Stimulated activated memory B cell treated with anti-CD40 and anti-IgM and Interleukin-4, amounts not matched to agents 10 μg/mL and 1 μg/mL and 100 μg/mL, for 72 hours (primary cell): ENCODE data around the gene PRKN.

Experiments used
- ATAC-seq: fragments of 150-1000 bp; cut with Tn5 transposase; 2 replicates; pipeline ENCODE4 v1.10.0; 2021
- H3K27ac Mint-ChIP-seq: one replicate; pipeline ENCODE4 v1.8.0; 2022; ENCODE audit warnings: mild to moderate bottlenecking, mixed read lengths
- H3K27me3 Mint-ChIP-seq: one replicate; pipeline ENCODE4 v1.8.0; 2022; ENCODE audit warnings: mixed read lengths
- H3K36me3 Mint-ChIP-seq: one replicate; pipeline ENCODE4 v1.8.0; 2022; ENCODE audit warnings: mixed read lengths
- H3K4me1 Mint-ChIP-seq: one replicate; pipeline ENCODE4 v1.8.0; 2022; ENCODE audit warnings: mixed read lengths
- H3K4me3 Mint-ChIP-seq: one replicate; pipeline ENCODE4 v1.8.0; 2022; ENCODE audit warnings: mild to moderate bottlenecking, moderate library complexity, mixed read lengths
- H3K9me3 Mint-ChIP-seq: one replicate; pipeline ENCODE4 v1.8.0; 2022; ENCODE audit warnings: mixed read lengths

Gene PRKN

DNA sequence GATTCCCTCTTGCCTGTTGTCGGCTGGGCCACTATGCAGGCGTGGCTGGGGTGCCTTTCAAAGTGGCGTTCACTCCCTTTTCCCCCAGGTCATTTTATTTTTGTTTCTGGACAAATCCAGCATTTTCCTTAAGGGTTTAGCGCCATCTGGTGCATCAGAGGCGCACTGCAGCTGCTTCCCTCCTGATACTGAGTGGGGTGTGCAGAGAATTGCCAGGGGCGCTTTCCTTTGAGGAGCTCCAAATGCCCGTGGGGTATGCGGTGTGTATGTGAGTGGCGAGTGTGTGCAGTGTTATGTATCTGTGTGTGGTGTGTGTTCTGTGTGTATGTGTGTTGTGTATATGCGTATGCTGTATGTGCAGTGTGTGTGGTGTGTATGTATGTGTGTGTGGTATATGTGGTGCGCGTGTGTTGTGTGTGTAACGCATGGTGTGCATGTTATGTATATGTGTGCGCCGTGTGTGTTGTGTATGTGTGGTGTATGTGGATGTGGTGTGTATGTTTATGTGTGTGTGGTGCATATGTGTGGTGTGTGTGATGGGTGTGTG, 1353.6 kb downstream of the PRKN start:
- no peak overlapping the region for H3K27ac Mint-ChIP-seq
- no peaks in the 10 kb centered on the region for H3K4me1 Mint-ChIP-seq
- no peak for ATAC-seq
- H3K27me3 Mint-ChIP-seq, result no peaks in the 10 kb centered on the region
- H3K4me3 Mint-ChIP-seq, result no peak overlapping the region
- no peaks in the 10 kb centered on the region for H3K36me3 Mint-ChIP-seq
- H3K9me3 Mint-ChIP-seq, result no peaks in the 10 kb centered on the region

DNA sequence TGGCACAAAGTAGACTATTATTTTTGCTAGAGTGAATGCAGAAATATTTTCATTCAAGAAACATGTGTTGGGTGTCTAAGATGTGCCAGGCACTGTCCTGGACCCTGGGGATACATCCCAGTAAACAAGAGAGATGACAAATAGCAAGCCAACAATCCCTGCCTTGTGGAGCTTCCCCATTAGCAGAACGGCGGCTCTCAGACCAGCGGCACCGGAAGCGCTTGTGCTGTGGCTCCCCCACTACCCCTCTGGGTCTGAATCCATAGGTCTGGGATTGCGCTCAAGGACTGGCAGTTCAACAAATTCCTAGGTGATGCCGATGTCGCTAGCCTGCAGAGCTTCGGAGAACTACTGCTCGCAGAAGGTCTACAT, 1355.2 kb downstream of the PRKN start:
- Mint-ChIP-seq H3K27ac (no peak overlapping the region), H3K9me3 (no peaks in the 10 kb centered on the region), H3K4me1 (no peaks in the 10 kb centered on the region), H3K27me3 (no peaks in the 10 kb centered on the region), H3K4me3 (no peak overlapping the region), H3K36me3 (no peaks in the 10 kb centered on the region)
- no peak for ATAC-seq

DNA sequence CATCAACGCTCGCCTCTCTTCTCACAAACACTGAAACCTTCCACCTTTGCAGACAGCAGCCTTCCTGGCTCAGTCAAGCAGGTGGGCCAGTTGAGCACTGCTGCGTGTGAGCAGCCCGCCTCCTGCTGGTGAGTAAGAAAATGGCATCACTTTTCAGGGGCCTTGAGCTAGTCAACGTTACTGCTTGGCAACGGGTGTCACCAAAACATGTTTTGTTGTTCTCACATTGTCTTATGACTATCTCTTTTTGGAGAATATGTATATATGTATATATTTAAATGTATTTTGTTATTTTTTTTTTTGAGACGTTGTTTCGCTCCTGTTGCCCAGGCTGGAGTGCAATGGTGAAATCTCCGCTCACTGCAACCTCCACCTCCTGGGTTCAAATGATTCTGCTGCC, 1356.7 kb downstream of the PRKN start:
- no peaks in the 10 kb centered on the region for H3K27me3 Mint-ChIP-seq
- no peak overlapping the region for H3K27ac Mint-ChIP-seq
- ATAC-seq, result peak; percentile 75
- no peaks in the 10 kb centered on the region for H3K9me3 Mint-ChIP-seq
- no peaks in the 10 kb centered on the region for H3K36me3 Mint-ChIP-seq
- H3K4me3 Mint-ChIP-seq, result no peak overlapping the region
- H3K4me1 Mint-ChIP-seq, result no peaks in the 10 kb centered on the region

DNA sequence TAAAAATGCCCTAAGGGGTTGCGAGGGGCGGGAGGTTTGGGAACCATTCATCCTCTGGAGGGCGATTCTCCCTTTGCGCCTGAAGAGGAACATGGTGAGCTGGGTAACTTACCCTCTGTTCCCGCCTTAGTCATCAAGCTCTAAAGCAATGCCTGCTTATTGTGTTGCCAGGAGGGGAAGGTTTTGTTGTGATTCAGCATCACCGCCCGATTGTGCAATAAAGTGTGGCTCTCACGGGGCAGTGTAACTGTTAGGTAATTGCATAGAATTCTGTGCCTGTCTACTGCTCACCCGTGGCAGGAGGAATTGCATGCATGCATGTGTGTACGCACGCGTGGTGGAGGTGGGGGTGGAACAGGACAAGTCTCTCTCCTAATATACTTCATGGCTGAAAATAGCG, 1358.2 kb downstream of the PRKN start:
- no peaks in the 10 kb centered on the region for H3K4me1 Mint-ChIP-seq
- no peaks in the 10 kb centered on the region for H3K9me3 Mint-ChIP-seq
- no peak for ATAC-seq
- no peaks in the 10 kb centered on the region for H3K27me3 Mint-ChIP-seq
- H3K27ac Mint-ChIP-seq, result no peak overlapping the region
- no peak overlapping the region for H3K4me3 Mint-ChIP-seq
- H3K36me3 Mint-ChIP-seq, result no peaks in the 10 kb centered on the region

DNA sequence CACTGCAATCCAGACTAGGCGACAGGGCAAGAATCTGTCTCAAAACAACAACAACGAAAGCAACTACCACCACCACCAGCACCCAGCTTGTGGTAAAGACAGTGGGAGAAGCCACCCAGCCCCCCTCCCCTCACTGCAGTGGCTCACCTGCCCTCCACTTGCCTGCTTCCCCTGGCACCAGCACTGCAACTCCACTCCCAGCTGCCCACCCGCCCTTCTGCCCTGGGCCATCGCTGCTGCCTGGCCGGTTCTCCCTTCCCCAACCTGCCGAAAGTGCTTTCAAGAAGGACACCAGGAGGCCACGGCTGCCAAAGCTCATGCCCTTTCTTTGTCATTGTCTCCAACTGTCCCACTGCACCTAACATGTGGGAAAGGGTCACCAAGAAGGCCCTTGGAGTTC, 1359.1 kb downstream of the PRKN start:
- Mint-ChIP-seq H3K27me3 (no peaks in the 10 kb centered on the region), H3K4me1 (no peaks in the 10 kb centered on the region), H3K36me3 (peaks cover 2% of the 10 kb centered on the region), H3K27ac (no peak overlapping the region), H3K9me3 (peaks cover under 1% of the 10 kb centered on the region), H3K4me3 (no peak overlapping the region)
- no peak for ATAC-seq

DNA sequence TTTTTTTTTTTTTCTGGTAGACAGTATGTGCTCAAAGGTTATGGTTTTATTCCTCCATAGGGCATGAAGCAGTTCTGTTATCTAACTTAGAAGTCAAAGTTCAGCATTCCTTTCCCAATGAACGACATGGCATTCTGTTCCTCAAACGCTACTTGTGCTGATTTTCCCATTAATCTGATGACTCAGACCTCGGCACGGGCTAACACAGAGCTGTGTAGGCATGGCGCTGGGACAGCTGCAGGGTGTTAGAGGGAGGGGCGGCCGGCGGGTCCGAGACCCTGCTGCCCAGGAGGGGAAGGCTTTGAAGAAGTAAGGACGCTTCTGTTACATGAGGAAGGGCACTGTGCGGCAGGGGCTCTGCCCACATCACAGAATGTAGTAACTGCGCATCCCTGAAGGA, 1360.1 kb downstream of the PRKN start:
- H3K9me3 Mint-ChIP-seq, result peaks cover 4% of the 10 kb centered on the region
- H3K36me3 Mint-ChIP-seq, result peaks cover 7% of the 10 kb centered on the region
- ATAC-seq, result no peak
- H3K27me3 Mint-ChIP-seq, result no peaks in the 10 kb centered on the region
- no peak overlapping the region for H3K27ac Mint-ChIP-seq
- H3K4me3 Mint-ChIP-seq, result no peak overlapping the region
- H3K4me1 Mint-ChIP-seq, result no peaks in the 10 kb centered on the region

DNA sequence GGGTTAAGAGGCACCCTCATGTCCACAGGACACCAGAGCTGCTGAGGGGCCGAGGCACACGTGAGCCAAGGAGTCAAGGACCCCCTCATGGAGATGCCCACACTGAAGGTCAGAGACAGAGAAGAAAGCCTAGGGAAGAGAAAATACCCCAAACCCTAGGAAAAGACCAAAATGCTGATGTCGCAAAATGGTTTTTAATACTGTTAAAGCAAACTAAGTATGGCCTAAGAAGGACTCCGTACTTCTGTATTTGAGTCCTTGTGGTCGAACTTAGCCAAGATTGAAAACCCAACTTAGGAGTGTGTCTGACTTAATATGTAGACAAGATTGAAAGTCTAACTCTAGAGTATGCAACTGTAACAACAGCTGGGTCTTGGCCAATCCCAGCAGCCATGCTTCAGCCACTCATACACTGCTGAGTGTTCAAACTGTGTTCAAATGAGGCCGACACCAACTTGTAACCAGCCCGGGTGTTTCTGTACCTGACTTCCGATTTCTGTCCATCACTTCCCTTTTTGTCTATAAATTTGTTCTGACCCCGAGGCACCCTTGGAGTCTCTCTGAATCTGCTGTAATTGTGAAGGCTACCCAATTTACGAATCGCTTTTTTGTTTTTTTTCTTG, 1361.2 kb downstream of the PRKN start:
- Mint-ChIP-seq H3K4me3 (no peak overlapping the region), H3K4me1 (no peaks in the 10 kb centered on the region), H3K27ac (no peak overlapping the region), H3K36me3 (peaks cover 7% of the 10 kb centered on the region), H3K9me3 (peaks cover 4% of the 10 kb centered on the region), H3K27me3 (no peaks in the 10 kb centered on the region)
- ATAC-seq, result peak; percentile 24

DNA sequence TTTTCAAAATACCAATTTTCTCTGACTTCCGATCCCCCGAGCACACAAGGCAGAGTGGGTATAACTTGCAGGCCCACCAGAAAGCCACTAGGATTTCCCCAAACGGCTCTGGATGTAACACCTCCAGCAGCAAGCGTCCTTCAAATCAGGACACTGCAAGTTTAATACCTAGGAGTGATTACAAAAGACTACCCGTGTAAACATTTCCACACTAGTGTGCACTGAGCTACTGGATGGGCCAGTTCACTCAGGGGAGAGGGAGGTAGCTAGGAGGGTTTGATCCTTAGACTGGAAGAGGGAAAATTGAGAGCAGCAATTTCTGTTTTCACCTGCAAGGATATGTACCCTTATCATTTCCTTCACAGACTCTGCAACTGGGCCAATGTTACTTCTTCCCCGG, 1361.9 kb downstream of the PRKN start:
- Mint-ChIP-seq H3K27ac (no peak overlapping the region), H3K9me3 (peaks cover 4% of the 10 kb centered on the region), H3K4me3 (no peak overlapping the region), H3K27me3 (no peaks in the 10 kb centered on the region), H3K36me3 (peaks cover 7% of the 10 kb centered on the region), H3K4me1 (no peaks in the 10 kb centered on the region)
- no peak for ATAC-seq

DNA sequence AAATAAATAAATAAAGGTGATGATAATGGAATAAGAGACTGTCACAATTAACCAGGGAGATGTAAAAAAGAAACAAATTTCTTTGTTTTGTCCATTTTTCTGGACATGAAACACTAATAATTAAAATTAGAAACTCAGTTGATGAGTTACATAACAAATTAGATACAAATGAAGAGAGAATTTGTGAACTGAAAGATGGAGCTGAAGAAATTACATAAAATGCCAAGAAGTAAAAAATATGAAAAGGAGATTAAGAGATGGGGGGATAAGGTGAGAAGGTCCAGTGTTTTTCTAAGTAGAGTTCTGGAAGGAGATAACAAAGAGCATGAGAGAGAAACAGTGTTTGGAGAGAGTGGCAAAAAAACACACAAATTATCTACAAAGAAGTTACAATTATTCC, 1364.3 kb downstream of the PRKN start:
- no peaks in the 10 kb centered on the region for H3K4me1 Mint-ChIP-seq
- no peaks in the 10 kb centered on the region for H3K27me3 Mint-ChIP-seq
- no peak overlapping the region for H3K4me3 Mint-ChIP-seq
- no peak overlapping the region for H3K27ac Mint-ChIP-seq
- peaks cover 13% of the 10 kb centered on the region for H3K36me3 Mint-ChIP-seq
- ATAC-seq, result no peak
- peaks cover 4% of the 10 kb centered on the region for H3K9me3 Mint-ChIP-seq

DNA sequence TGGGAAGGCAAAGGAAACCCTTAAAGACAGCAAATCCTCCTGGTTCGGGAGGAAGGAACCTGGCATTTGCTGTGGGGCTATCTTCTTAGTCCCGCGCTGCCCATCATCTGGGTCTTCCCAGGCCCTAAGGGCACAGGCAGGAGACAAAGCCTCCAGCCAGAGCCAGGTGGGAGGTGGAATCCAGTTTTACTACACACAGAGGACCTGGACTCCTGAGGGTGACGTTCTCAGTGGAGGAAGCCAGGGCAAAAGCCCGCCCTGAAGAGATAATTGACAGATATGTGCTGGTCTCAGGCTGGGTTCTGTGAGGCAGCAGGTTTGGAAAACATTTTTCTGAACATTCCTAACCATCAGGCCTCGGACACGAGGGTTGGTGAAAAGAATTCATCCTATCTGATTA, 1365.3 kb downstream of the PRKN start:
- H3K27ac Mint-ChIP-seq, result no peak overlapping the region
- no peak for ATAC-seq
- H3K36me3 Mint-ChIP-seq, result peaks cover 13% of the 10 kb centered on the region
- no peak overlapping the region for H3K4me3 Mint-ChIP-seq
- peaks cover 4% of the 10 kb centered on the region for H3K9me3 Mint-ChIP-seq
- H3K27me3 Mint-ChIP-seq, result no peaks in the 10 kb centered on the region
- H3K4me1 Mint-ChIP-seq, result peaks cover 2% of the 10 kb centered on the region

DNA sequence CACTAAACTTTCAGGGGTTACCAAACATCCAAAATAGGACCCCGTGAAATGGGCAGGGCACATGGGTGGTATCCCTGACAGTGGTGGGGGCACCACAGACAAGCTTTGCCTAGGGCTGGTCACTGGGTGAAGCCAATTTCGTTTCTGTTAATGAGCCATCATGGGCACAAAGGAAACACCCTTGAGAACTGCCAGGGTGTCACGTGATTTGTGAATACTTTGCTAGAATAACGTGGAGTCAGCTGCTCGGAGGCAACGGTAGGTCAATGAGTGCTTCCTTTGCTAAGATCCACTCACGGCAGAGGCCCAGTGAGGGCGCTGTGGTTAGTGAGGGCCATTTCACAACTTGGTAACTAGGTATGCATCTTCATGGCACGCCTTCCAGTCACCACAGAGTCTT, 1366.0 kb downstream of the PRKN start:
- H3K4me1 Mint-ChIP-seq, result peaks cover 9% of the 10 kb centered on the region
- H3K36me3 Mint-ChIP-seq, result peaks cover 13% of the 10 kb centered on the region
- no peak overlapping the region for H3K27ac Mint-ChIP-seq
- H3K4me3 Mint-ChIP-seq, result no peak overlapping the region
- no peak for ATAC-seq
- no peaks in the 10 kb centered on the region for H3K27me3 Mint-ChIP-seq
- peaks cover 7% of the 10 kb centered on the region for H3K9me3 Mint-ChIP-seq

DNA sequence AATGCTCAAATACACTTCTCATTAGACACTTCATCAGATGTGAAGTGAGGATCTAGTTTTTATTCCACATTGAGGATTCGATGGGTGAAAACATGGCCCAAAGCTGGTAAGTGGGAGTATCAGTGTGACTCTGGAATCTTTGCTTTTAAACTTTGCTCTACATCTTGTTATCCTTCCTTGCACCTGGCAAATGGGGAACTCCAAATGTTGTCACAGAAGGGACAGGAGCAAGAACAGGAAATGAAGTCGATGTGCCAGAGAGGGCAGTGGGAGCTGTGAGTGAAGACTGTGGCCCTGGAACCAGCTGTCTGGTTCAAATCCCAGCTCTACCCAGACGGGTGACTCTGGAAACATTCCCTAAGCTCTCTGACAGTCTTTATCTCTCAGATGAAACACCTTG, 1367.0 kb downstream of the PRKN start:
- Mint-ChIP-seq H3K4me1 (peaks cover 16% of the 10 kb centered on the region), H3K9me3 (peaks cover 10% of the 10 kb centered on the region), H3K4me3 (no peak overlapping the region), H3K27ac (no peak overlapping the region), H3K36me3 (peaks cover 21% of the 10 kb centered on the region), H3K27me3 (no peaks in the 10 kb centered on the region)
- ATAC-seq, result no peak

DNA sequence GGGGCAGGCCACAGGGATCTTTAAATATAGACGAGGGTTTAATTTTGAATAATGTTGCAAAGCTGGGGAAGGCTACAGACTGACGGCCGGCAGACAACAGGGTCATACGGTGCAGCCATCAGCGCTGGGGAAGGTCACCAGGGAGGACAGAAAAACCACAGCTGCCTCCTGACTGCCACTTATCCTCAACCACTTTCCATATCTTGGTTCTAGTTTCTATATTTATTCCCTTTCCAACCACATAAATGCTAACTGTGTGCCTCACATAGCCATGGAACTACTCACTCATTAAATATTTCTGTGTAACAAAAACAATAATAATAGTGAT, 1368.0 kb downstream of the PRKN start:
- Mint-ChIP-seq H3K27ac (no peak overlapping the region), H3K36me3 (peaks cover 22% of the 10 kb centered on the region), H3K27me3 (no peaks in the 10 kb centered on the region)

DNA sequence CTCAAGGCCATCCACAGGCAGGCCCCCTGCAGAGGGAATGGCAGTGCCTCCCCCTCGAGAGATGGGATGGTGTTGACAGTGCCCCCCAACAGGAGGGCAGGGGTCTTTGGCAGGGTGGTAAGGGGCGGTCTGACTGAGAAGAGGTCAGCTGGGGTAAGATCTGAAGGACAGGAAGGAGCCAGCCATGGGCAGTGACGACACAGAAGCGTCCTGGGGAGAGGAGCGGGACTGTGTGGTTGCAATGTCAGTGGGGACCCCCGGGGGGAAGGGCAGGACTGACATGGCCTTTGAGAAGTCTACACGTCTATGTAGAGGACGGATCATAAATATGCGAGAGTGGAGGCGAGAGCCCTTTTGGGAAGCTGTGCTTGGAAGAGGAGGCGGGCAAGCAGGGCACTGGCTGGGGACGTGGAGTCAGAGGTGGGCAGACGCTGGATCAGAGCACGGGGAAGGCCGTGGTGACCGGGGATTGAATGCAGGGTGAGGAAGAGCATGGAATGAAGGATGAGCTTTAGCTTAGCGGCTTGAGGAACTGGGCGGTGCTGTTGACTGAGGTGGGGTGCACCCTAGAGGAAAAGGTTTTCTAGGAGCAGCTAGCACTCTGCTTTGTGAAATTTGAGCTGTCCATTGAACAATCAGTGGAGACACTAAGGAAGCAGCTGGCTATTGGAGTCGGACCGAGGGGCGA, 1371.3 kb downstream of the PRKN start:
- peaks cover 16% of the 10 kb centered on the region for H3K4me1 Mint-ChIP-seq
- peak; percentile 9 for ATAC-seq
- no peaks in the 10 kb centered on the region for H3K27me3 Mint-ChIP-seq
- no peak overlapping the region for H3K4me3 Mint-ChIP-seq
- H3K36me3 Mint-ChIP-seq, result peaks cover 15% of the 10 kb centered on the region
- no peak overlapping the region for H3K27ac Mint-ChIP-seq
- peaks cover 6% of the 10 kb centered on the region for H3K9me3 Mint-ChIP-seq

More for the DNA sequence above, 1368.0 kb downstream of the PRKN start:
- Mint-ChIP-seq H3K4me3 (no peak overlapping the region), H3K4me1 (peaks cover 16% of the 10 kb centered on the region), H3K9me3 (peaks cover 10% of the 10 kb centered on the region)
- no peak for ATAC-seq

DNA sequence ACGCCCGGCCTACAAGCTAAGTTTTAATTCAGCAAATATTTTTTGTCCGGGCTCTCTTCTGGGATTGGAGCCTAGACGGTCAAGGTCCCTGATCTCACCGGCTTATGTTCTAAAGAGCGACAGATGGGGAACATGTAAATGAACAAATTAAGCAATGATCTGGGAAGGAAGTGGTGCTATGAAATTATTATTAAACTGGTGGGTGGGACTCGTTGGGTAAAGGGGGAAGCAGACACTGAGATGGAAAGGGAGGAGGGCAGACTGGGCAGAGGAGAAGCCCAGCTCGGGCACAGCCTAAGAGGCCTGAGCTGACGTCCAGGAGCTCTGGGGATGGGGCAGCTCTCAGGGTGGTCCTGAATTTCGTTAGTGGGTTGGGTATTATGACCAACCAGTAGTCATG, 1371.9 kb downstream of the PRKN start:
- H3K27ac Mint-ChIP-seq, result no peak overlapping the region
- H3K36me3 Mint-ChIP-seq, result peaks cover 15% of the 10 kb centered on the region
- H3K4me3 Mint-ChIP-seq, result no peak overlapping the region
- no peaks in the 10 kb centered on the region for H3K27me3 Mint-ChIP-seq
- ATAC-seq, result no peak
- H3K4me1 Mint-ChIP-seq, result peaks cover 16% of the 10 kb centered on the region
- peaks cover 6% of the 10 kb centered on the region for H3K9me3 Mint-ChIP-seq

DNA sequence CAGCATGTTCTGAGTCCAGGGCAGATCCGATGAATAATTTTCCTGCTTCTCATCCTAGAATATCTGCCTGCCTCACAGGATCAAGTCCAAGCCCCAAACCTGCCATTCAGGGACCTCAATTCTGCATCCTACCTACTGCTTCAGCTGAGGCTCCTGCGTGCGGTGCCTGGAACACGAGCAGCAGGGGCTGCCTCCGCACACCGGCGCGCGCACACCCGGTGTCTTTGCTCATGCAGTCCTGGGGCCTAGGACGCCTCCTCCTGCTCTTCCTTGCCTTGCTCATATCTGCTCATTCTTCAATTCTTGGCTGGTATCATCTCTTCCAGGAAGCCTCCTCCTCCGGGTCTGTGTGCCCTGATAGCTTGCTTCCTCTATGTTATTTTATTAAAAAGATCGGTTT, 1372.6 kb downstream of the PRKN start:
- ATAC-seq, result no peak
- H3K27ac Mint-ChIP-seq, result no peak overlapping the region
- peaks cover 16% of the 10 kb centered on the region for H3K4me1 Mint-ChIP-seq
- H3K9me3 Mint-ChIP-seq, result peaks cover 6% of the 10 kb centered on the region
- H3K36me3 Mint-ChIP-seq, result peaks cover 15% of the 10 kb centered on the region
- no peak overlapping the region for H3K4me3 Mint-ChIP-seq
- no peaks in the 10 kb centered on the region for H3K27me3 Mint-ChIP-seq
